GM18526 (cell line): ENCODE data around the gene HSPA1A.

Source experiments
- POLR2A ChIP-seq: IDR thresholded peaks from 3 replicates; pipeline ENCODE4 v1.6.1; 2011; ENCODE audit not compliant: insufficient read length; ENCODE audit errors: extremely low read depth

The HSPA1A gene

GRCh38 chr6:31827286-31828079 is 12.1 kb downstream of the HSPA1A start, which contains the start of gene HSPA1B:
Gene HSPA1B (plus strand): TSS chr6:31827738. CDS start chr6:31827951, 213 bp downstream.
- TF ChIP-seq POLR2A, result peak; percentile 99

GRCh38 chr6:31829633-31830283 is 14.4 kb downstream of the HSPA1A start:
- no peak for TF ChIP-seq POLR2A

GRCh38 chr6:31830886-31831335 is 15.6 kb downstream of the HSPA1A start:
- TF ChIP-seq POLR2A, result no peak

GRCh38 chr6:31831350-31832215 is 16.2 kb downstream of the HSPA1A start:
- no peak for TF ChIP-seq POLR2A

- peak; percentile 99 for TF ChIP-seq POLR2A
These were observed 19.3 kb downstream of the HSPA1A start for GRCh38 chr6:31834367-31835250.

- TF ChIP-seq POLR2A, result peak; percentile 5
These were observed 20.7 kb downstream of the HSPA1A start for GRCh38 chr6:31836047-31836473.

- no peak for TF ChIP-seq POLR2A
These were observed 21.4 kb downstream of the HSPA1A start for GRCh38 chr6:31836474-31837368.

- no peak for TF ChIP-seq POLR2A
These were observed 22.2 kb downstream of the HSPA1A start for GRCh38 chr6:31837369-31838113.

- TF ChIP-seq POLR2A, result no peak
These were observed 23.6 kb downstream of the HSPA1A start for GRCh38 chr6:31838968-31839367.

- no peak for TF ChIP-seq POLR2A
These were observed 26.7 kb downstream of the HSPA1A start for GRCh38 chr6:31842053-31842452.

GRCh38 chr6:31844507-31844906 is 29.2 kb downstream of the HSPA1A start:
- TF ChIP-seq POLR2A, result no peak

GRCh38 chr6:31847276-31847978 is 32.1 kb downstream of the HSPA1A start:
- no peak for TF ChIP-seq POLR2A
